Activated CD4-positive, alpha-beta T cell treated with anti-CD3 and anti-CD28 coated beads, Interleukin-2, amount 50 U/mL, for 16 hours (primary cell): Measurements from ENCODE around the gene GRM4.

Source experiments
- DNase-seq: peaks from one replicate; pipeline ENCODE4 v3.0.0-alpha.2; 2020

Gene GRM4

GRCh38 chr6:34157236-34157830 is 11.4 kb upstream of the GRM4 start:
- no peak for DNase-seq

GRCh38 chr6:34155471-34156300 is 9.8 kb upstream of the GRM4 start:
- DNase-seq: no peak

GRCh38 chr6:34154668-34155447 is 9.0 kb upstream of the GRM4 start:
- DNase-seq: peak; percentile 61

- DNase-seq: no peak
Observed at GRCh38 chr6:34152806-34153520, 7.1 kb upstream of the GRM4 start.

GRCh38 chr6:34152042-34152524 is 6.2 kb upstream of the GRM4 start:
- no peak for DNase-seq

- no peak for DNase-seq
Observed at GRCh38 chr6:34151321-34152041, 5.6 kb upstream of the GRM4 start.

- no peak for DNase-seq
Observed at GRCh38 chr6:34150766-34151165, 4.9 kb upstream of the GRM4 start.

- no peak for DNase-seq
Observed at GRCh38 chr6:34149831-34150400, 4.0 kb upstream of the GRM4 start.

- no peak for DNase-seq
Observed at GRCh38 chr6:34149452-34149810, 3.5 kb upstream of the GRM4 start.

GRCh38 chr6:34148631-34149451 is 3.0 kb upstream of the GRM4 start:
- no peak for DNase-seq

- no peak for DNase-seq
Observed at GRCh38 chr6:34147906-34148630, 2.2 kb upstream of the GRM4 start.

- no peak for DNase-seq
Observed at GRCh38 chr6:34146801-34147592, 1.1 kb upstream of the GRM4 start.

- DNase-seq: peak; percentile 10
Observed at GRCh38 chr6:34145161-34146020, 496 bp downstream of the GRM4 start.

GRCh38 chr6:34144581-34145160 is 1.2 kb downstream of the GRM4 start:
- no peak for DNase-seq

GRCh38 chr6:34143884-34144580 is 1.9 kb downstream of the GRM4 start:
- DNase-seq: peak; percentile 42

GRCh38 chr6:34143196-34143883 is 2.5 kb downstream of the GRM4 start:
- no peak for DNase-seq
